HG02938 (cell line): ENCODE data around the gene ZBTB43.

ENCODE experiments used
- ATAC-seq: cut with Tn5 transposase; IDR thresholded peaks from one replicate; pipeline ENCODE4 v1.9.1; 2021; ENCODE audit warnings: mild to moderate bottlenecking, moderate library complexity; ENCODE audit not compliant: unreplicated experiment

The ZBTB43 gene

DNA sequence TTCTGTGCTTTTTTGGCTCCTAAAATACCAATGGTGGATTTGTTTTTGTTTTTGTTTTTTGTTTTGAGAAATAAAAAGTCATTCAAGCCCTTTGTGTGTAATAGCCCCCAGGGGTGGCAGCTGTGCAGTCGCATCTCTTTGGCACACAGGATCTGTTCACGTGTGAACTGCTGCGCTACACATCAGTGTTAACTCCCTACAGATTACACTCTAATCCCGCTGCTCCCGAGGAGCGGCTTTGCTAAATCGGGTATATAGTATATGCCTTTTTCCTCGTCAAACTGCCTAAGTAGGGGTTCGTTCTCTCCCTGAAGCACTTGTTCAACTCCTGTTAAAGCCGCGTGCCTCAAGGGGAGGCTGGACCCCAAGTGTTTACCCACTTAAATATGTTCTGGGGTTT, 77.9 kb downstream of the ZBTB43 start:
- ATAC-seq: no peak

DNA sequence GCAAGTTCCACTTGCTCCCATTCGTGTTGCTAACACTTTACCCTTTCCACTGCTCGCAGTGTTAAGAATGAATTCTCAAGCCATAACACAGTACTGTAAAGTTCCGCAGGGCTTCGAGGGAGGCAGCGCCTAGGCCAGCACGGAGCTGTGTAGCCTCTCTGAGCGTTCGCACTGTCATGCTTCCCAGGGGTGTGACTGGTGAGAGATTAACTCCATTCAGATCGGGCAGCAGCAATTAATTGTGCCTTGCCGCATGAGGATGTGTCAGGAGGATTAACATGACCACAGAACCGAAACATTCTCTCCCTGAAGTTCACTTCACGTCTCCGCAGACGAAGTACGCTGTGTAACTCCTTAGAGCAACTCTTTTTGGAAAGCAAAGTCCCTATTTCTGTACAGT, 78.8 kb downstream of the ZBTB43 start:
- no peak for ATAC-seq

GRCh38 chr9:126885131-126885641, 80.3 kb downstream of the ZBTB43 start:
- no peak for ATAC-seq

GRCh38 chr9:126886034-126886822, 81.4 kb downstream of the ZBTB43 start:
- ATAC-seq: no peak

DNA sequence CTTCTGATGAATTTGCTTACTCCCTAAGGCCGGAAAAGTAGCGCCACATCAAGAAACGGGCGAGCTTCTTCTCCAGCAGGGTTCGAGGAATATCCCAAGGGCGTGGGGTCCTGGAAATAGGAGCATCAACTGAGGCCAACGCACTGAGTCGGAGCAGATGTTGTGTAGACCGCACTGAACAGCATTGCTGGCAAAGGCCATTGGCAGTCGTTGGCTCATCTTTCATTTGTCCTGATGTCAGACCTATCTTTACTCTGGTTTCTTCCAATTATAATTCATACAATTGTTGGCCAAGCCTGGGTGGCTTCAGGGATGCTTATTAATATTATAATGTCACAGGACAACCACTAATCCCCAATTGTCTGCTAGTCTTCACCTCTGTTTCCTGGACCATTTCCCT, 82.1 kb downstream of the ZBTB43 start:
- ATAC-seq: no peak
